Stimulated activated CD8-positive, alpha-beta memory T cell treated with anti-CD3 and anti-CD28 coated beads, Interleukin-4, amount 100 ng/mL, for 1 hour (primary cell): ENCODE data around the gene TSNAXIP1.
A peak's percentile ranks its signal among the peaks of the same experiment; 100 is the strongest.
"Not testable (repeated sequence)": the region's sequence is repeated elsewhere in the genome, so short reads cannot be mapped to it uniquely, and the experiment has no call there.

Experiments used
- DNase-seq, 2 donors: peaks; one replicate each; pipeline ENCODE4 v3.0.0-alpha.2; 2020; ENCODE audit warnings: low read depth in 2 of 2, low spot score in 1 of 2

The TSNAXIP1 gene

DNA sequence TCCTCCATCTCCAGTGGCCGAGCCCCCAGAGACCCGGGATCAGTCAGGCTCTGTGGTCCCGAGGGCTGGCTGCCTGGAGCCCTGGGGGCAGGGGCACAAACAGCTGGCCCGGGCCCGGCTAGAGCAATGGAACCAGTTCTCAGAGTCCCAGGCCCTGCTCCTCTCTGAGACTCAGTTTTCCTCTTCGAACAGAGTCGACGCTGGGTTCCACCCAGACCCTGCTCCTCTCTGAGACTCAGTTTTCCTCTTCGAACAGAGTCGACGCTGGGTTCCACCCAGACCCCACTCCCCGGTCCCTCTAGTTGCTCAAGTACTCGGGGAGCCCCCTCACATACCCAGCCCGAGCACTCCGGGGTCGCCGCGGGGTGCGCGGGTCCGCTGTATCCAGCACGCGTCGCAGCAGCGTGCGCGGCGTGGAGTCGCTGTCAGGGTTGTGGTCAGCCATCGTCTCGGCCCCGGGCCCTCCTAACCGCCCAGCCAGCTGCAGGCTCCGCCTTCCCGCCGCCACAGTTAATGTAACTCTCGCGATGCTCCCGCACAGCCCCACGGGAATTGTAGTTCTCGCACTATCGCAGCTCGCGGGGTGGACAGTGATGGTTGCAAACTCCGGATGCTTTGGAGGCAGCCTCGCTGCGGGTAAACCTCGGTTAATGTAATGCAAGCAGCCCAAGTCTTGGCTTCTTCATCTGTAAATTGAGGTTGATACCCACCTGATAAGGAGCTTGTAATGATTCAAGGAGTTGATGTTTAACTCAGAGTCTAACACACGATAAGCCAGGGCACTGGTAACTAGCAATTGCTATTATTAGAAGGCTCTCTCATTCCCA lies 26.9 kb downstream of the TSNAXIP1 start:
- peak; percentile 79 to 80 for DNase-seq

DNA sequence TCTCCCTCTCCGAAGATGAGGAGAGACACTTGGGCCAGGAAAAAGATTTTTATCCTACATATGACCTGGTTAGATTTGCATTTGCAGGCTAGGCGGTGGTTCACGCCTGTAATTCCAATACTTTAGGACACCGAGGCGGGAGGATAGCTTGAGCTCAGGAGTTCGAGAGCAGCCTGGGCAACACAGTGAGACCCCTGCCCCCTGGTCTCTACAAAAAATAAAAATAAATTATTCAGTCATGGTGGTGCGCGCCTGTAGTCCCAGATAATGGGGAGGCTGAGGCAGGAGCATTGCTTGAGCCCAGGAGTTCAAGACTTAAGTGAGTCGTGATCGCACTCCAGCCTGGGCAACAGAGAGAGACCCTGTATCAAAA lies 27.5 kb downstream of the TSNAXIP1 start:
- no peak for DNase-seq

GRCh38 chr16:67837190-67837589 lies 30.5 kb downstream of the TSNAXIP1 start:
- DNase-seq = not testable (repeated sequence)

- no peak for DNase-seq
Observed at GRCh38 chr16:67837811-67838210, 31.1 kb downstream of the TSNAXIP1 start.

- DNase-seq = no peak
Observed at GRCh38 chr16:67841198-67841815, 34.6 kb downstream of the TSNAXIP1 start.

- peak; percentile 86 to 88 for DNase-seq
Observed at GRCh38 chr16:67841816-67842508, 35.3 kb downstream of the TSNAXIP1 start, which contains the start of gene THAP11. Gene THAP11 (plus strand): TSS chr16:67842320. CDS start chr16:67842555, 235 bp downstream.

DNA sequence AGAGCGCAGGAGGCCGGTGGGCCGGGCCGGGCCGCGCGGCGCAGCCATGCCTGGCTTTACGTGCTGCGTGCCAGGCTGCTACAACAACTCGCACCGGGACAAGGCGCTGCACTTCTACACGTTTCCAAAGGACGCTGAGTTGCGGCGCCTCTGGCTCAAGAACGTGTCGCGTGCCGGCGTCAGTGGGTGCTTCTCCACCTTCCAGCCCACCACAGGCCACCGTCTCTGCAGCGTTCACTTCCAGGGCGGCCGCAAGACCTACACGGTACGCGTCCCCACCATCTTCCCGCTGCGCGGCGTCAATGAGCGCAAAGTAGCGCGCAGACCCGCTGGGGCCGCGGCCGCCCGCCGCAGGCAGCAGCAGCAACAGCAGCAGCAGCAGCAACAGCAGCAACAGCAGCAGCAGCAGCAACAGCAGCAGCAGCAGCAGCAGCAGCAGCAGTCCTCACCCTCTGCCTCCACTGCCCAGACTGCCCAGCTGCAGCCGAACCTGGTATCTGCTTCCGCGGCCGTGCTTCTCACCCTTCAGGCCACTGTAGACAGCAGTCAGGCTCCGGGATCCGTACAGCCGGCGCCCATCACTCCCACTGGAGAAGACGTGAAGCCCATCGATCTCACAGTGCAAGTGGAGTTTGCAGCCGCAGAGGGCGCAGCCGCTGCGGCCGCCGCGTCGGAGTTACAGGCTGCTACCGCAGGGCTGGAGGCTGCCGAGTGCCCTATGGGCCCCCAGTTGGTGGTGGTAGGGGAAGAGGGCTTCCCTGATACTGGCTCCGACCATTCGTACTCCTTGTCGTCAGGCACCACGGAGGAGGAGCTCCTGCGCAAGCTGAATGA lies 36.0 kb downstream of the TSNAXIP1 start:
- DNase-seq = peak; percentile 31 to 32

DNA sequence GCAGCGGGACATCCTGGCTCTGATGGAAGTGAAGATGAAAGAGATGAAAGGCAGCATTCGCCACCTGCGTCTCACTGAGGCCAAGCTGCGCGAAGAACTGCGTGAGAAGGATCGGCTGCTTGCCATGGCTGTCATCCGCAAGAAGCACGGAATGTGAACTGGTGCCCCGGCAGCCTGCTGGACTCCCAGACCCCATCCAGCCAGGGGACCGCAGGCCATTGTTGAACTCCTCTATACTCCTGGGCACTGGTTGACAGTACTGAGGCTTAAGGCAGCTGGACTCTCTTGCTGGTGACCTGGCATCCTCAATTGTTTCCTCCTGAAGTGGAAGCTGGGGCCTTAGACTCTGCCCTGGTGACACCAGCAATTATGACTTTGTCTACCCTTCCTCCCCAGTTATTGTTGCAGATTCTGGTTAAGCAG lies 36.7 kb downstream of the TSNAXIP1 start:
- no peak for DNase-seq

- no peak for DNase-seq
Observed at GRCh38 chr16:67844497-67844896, 37.8 kb downstream of the TSNAXIP1 start.

DNA sequence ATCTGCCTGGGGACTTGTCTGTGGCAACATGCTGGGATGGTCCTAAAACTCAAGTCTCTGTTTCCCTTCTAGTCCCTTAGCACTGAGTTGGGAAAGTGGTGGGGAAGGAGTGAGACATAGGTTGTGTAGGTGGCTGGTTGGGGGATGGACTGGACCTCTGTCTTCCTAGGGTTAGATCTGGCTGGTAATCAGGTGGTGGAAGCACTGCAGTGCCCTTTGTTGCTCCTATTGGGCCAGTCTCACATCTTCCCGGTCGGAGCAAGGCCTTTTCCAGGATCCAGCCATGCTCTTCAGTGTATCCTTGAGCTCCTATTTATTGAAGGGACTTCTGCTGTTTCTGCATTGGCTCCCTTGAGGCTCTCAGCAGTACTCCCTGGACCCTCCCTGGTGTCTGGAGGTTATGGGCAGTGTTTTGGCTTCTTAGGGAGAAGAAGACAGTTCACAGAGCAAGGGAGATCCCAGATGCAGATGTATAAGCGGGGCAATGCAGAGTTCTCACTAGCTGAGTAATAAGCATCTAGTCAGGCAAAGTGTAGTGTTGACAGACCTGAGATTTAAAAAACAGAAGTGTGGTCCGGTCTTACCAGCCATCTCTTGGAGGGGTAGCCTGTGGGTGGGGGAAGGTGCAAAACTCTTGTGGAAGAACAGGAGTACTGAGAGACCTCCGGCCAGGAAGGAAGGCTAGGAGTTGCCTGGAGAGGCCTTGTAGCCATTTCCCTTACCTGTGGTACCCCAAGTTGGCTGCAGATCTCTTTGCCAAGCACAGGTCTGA lies 38.8 kb downstream of the TSNAXIP1 start:
- DNase-seq = no peak

DNA sequence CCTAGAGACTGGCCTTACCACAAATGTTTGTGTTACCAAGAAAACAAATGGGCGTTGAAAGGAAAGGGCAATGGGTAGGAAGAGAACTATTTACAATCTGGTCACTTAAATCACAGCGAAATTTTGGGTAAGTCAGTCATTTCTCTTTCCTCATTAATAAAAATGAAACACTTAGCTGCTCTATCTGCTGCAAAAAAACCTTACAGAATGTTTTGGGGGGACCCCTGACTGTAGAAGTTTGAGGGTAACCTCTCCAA lies 39.3 kb downstream of the TSNAXIP1 start:
- no peak for DNase-seq

DNA sequence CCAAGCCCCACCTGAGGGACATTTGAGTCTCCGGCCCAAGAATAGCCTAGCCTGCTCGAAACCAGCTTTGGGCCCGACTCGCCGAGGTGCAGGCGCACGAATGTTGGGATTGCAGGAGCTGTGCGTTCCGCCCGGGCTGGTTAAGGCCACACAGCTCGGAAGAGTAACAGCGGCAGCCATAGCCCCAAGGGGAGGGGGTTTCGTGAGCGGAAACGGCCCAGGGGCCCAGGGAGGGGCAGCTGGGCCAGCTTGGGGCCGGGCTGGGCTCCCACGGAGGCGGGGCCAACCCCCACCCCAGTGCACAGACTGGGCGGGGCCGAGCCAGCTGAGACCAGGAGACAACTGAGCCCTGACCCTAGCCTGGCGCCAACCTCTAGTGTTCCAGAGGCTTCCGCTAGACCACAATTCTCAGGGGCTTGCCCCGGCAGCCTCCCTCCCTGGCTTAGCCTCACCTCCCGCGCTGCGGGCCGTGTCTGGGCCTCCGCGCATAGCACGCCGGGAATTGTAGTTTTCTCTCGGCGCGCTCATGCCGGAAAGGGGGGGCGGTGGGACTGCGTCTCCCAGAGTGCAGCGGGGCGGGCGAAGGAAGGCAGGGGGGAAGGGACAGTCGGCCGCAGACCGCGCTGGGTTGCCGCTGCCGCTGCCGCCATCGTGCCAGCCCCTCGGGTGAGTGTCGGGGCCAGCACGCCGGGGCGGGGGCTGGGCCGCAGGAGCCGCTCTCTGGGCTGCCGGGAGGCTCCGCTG lies 39.8 kb downstream of the TSNAXIP1 start, which contains the start of gene NUTF2:
Gene NUTF2, plus strand, starts transcription at position 614 of the 744 bp plus-strand sequence. CDS start 18,198 bp downstream, outside the sequence.
- DNase-seq = peak; percentile 84 to 87

DNA sequence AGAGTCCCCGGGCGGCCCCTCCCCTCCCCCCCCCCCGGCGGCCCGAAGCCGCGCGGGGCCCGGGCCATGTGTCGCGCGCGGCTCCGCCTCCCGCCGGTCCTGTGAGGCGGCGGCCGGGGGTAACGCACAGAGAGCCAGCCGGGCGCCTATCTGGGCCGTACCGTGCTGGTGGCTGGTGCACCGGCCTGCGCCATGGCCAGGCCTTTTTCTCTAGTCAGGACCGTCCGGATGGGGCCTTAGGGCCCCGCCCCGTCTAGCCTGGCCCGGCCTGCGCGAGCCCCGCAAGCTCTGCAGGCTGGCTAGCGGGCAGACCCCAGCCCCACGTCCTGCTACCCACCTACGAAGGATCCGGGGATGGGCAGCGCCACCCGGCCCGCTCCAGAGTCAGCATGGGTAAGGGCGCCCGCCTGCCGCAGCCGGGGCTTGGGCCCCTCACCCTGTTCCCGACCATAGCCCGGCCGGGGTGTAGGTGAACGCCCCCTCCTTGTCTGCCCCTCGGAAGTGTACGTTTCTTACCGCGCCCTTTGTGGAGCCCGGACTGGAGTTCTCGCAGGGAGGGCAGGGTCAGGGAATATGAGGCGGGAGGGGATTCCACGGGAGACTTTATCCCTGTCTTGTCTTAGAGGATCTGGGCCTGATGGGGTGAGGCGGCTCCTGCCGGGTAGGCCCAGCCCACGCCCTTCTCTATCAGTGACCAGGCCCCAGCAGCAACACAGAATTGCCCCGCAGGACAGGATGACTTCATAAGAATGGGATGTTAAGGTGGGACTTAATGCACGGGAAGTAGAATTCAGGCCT lies 40.6 kb downstream of the TSNAXIP1 start, which contains the start of gene CENPT:
Gene CENPT, minus strand, starts transcription at position 630 of the 798 bp plus-strand sequence. CDS start 13,834 bp downstream, outside the sequence.
- DNase-seq = peak in 1 of 2 donors; percentile 15

- DNase-seq = no peak
Observed at GRCh38 chr16:67848118-67848517, 41.4 kb downstream of the TSNAXIP1 start.

DNA sequence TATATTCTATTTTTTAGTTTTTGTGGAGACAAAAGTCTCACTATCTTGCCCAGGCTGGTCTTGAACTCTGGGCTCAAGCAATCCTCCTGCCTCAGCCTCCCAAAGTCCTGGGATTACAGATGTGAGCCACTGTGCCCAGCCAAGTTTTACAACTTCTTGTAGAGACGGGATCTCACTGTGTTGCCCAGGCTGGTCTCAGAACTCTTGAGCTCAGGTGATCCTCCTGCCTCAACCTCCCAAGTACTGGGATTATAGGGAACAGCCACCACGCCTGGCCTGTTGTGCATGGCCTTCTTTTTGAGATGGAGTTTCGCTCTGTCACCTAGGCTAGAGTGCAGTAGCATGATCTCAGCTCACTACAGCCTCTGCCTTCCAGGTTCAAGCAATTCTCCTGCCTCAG lies 47.0 kb downstream of the TSNAXIP1 start:
- no peak for DNase-seq

DNA sequence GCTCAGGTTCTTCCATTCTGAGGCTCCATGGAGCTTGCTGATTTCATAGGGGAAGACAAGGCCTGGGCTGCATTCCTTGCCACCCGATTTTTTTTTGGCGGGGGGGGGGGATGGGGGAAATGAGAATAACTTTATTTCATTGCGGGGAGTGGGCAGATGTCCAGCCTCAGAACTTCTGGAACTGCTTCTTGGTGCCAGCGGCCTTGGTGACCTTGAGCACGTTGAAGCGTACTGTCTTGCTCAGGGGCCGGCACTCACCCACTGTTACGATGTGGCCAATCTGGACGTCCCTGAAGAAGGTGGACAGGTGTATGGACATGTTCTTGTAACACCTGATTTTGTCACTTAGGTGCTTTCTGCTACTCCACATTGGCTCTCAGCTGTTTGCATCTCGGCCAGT lies 49.1 kb downstream of the TSNAXIP1 start:
- DNase-seq = no peak

DNA sequence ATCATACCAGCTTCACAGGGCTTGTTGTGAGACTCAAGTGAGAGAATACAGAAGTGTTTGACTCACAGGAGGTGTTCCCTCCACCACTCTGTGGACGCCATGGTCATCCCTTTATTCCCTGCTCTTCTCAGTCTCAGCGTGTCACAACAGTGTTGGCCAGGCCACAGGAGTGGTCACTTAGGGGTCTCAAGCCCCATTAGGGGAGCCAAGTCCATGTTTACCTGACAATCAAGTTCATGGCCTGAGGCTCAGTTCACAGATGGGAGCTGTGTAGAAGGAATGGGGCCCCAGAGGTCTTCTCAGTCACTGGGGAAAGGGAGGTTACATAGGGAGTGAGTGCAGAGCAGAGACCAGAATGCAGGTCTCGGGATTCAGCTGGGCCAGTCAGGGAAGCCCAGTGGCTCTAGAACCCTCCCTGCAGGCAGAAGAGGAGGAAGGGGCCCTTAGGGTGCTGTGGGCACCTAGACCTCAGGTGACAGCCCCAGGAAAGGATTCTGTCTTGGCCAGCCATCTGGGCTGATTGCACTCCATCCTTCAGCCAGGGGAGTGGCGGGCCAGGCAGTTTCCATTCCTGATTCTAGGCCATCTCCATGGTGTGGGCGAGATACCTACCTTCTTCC lies 50.3 kb downstream of the TSNAXIP1 start:
- DNase-seq = no peak

DNA sequence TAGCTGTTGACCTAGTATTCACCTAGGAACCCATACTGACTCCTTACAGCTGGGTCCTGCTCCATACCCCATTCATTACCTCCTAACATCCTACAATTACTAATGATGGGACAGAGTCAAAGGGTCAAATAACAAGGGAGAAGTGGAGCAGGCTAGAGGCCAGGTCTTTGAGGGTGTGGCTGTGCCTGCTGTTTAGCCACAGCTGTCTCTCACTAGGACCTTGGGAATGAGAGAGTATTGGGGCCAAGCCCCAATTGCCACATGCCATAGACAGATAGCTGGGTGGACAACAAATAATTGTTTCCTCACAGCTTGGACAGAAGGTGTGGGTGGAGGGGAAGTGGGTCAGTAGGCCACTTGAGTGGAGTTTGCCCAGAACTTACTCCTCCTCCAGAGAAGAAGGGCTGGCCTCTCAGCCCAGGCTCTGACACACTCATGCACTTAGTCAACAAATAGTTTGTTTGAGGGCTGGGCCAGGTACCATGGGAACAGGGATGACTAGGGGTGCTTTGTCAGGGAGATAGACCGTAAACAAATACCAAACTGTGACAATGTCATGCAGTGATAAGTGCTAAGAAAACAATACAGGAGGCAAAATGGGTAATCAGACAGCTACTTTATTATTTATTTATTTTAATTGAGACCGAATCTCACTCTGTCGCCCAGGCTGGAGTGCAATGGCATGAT lies 51.0 kb downstream of the TSNAXIP1 start:
- DNase-seq = no peak
